ENCODE data around the gene LIMK1. TPM values are rescaled to one million over a fixed set of nuclear protein-coding genes. Genes with fewer than 3 reads are reported as not detected.
"Not testable (repeated sequence)": the region's sequence is repeated elsewhere in the genome, so short reads cannot be mapped to it uniquely, and the experiment has no call there.

LIMK1 gene
- polyA plus RNA-seq, 1 donor (not counting 4 experiments of a cell fraction or from before 2014, with no cell fraction given), result 13.3 TPM

DNA sequence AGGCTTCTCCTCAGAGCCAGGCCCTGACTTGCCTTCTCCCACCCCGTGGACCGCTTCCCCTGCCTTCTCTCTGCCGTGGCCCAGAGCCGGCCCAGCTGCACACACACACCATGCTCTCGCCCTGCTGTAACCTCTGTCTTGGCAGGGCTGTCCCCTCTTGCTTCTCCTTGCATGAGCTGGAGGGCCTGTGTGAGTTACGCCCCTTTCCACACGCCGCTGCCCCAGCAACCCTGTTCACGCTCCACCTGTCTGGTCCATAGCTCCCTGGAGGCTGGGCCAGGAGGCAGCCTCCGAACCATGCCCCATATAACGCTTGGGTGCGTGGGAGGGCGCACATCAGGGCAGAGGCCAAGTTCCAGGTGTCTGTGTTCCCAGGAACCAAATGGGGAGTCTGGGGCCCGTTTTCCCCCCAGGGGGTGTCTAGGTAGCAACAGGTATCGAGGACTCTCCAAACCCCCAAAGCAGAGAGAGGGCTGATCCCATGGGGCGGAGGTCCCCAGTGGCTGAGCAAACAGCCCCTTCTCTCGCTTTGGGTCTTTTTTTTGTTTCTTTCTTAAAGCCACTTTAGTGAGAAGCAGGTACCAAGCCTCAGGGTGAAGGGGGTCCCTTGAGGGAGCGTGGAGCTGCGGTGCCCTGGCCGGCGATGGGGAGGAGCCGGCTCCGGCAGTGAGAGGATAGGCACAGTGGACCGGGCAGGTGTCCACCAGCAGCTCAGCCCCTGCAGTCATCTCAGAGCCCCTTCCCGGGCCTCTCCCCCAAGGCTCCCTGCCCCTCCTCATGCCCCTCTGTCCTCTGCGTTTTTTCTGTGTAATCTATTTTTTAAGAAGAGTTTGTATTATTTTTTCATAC lies 38.0 kb downstream of the LIMK1 start:
- TF ChIP-seq, protein P1, sequence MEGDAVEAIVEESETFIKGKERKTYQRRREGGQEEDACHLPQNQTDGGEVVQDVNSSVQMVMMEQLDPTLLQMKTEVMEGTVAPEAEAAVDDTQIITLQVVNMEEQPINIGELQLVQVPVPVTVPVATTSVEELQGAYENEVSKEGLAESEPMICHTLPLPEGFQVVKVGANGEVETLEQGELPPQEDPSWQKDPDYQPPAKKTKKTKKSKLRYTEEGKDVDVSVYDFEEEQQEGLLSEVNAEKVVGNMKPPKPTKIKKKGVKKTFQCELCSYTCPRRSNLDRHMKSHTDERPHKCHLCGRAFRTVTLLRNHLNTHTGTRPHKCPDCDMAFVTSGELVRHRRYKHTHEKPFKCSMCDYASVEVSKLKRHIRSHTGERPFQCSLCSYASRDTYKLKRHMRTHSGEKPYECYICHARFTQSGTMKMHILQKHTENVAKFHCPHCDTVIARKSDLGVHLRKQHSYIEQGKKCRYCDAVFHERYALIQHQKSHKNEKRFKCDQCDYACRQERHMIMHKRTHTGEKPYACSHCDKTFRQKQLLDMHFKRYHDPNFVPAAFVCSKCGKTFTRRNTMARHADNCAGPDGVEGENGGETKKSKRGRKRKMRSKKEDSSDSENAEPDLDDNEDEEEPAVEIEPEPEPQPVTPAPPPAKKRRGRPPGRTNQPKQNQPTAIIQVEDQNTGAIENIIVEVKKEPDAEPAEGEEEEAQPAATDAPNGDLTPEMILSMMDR (optimal IDR thresholded peaks at IDR 0.05 in 1 of 3, IDR thresholded peaks at IDR 0.05 in 1 of 3, conservative IDR thresholded peaks at IDR 0.05 in 1 of 3; ENCODE audit: extremely low read depth in 1 of 3, insufficient read depth in 2 of 3, low read length in 3 of 3), result no peak
- dilution Hi-C loops (cut with MboI; ENCODE audit: extremely low pct_ligation_motif_present, low sequenced_read_pairs), result no loop called here
- DNase-seq (ENCODE audit: low read depth, low spot score) (no peak), FAIRE-seq (no peak)
- no peak overlapping the region for H3K4me3 ChIP-seq (ENCODE audit: control insufficient read depth in 2 of 3, extremely low read depth in 1 of 3, insufficient read depth in 2 of 3, low read depth in 1 of 3, low read length in 3 of 3)
- no peaks in the 10 kb centered on the region for H3K79me2 ChIP-seq (ENCODE audit: control insufficient read depth, insufficient read depth, low read length)
- H3K9ac ChIP-seq (ENCODE audit: control insufficient read depth, extremely low read depth, insufficient read depth, low read length), result no peak overlapping the region
- no peaks in the 10 kb centered on the region for H3K4me1 ChIP-seq (ENCODE audit: control insufficient read depth, extremely low read depth, insufficient read depth, low read length)
- peaks cover 5 to 7% of the 10 kb centered on the region in 2 experiments for H3K36me3 ChIP-seq (ENCODE audit: control insufficient read depth in 2 of 2, extremely low read depth in 1 of 2, insufficient read depth in 2 of 2, low read length in 2 of 2)
- no peaks in the 10 kb centered on the region for H3K27me3 ChIP-seq (ENCODE audit: control insufficient read depth, extremely low read depth, insufficient read depth, low read length)
- H3K9me3 ChIP-seq (ENCODE audit: control insufficient read depth, low read depth, low read length), result no peaks in the 10 kb centered on the region
- H3K27ac ChIP-seq (ENCODE audit: control insufficient read depth, insufficient read depth, low read length), result no peak overlapping the region
- H2AFZ ChIP-seq (ENCODE audit: control insufficient read depth, low read length), result no peak overlapping the region
- H3K9me1 ChIP-seq (ENCODE audit: control insufficient read depth, extremely low read depth, insufficient read depth, low read length), result no peaks in the 10 kb centered on the region
- no peak overlapping the region for H3K4me2 ChIP-seq (ENCODE audit: control insufficient read depth, extremely low read depth, insufficient read depth, low read depth, low read length)
- H4K20me1 ChIP-seq (ENCODE audit: control insufficient read depth, extremely low read depth, insufficient read depth, low read length), result no peaks in the 10 kb centered on the region

DNA sequence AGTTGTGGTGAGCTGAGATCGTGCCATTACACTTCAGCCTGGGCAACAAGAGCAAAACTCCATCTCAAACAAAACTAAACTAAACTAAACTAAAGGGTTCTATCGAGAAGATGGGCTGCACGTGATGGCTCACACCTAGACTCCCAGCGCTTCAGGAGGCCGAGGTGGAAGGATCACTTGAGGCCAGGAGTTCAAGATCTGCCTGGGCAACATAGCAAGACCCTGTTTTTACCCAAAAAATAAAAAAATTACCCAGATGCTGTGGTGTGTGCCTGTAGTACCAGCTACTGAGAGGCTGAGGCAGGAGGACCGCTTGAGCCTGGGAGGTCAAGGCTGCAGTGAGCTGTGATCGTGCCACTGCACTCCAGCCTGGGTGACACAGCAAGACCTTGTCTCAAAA lies 40.3 kb downstream of the LIMK1 start:
- H3K36me3 ChIP-seq (ENCODE audit: control insufficient read depth in 2 of 2, extremely low read depth in 1 of 2, insufficient read depth in 2 of 2, low read length in 2 of 2); DNase-seq (ENCODE audit: low read depth, low spot score); H2AFZ ChIP-seq (ENCODE audit: control insufficient read depth, low read length); FAIRE-seq; H3K4me2 ChIP-seq (ENCODE audit: control insufficient read depth, extremely low read depth, insufficient read depth, low read depth, low read length); H3K27me3 ChIP-seq (ENCODE audit: control insufficient read depth, extremely low read depth, insufficient read depth, low read length); H3K9me3 ChIP-seq (ENCODE audit: control insufficient read depth, low read depth, low read length); H3K9me1 ChIP-seq (ENCODE audit: control insufficient read depth, extremely low read depth, insufficient read depth, low read length); H3K4me1 ChIP-seq (ENCODE audit: control insufficient read depth, extremely low read depth, insufficient read depth, low read length); H4K20me1 ChIP-seq (ENCODE audit: control insufficient read depth, extremely low read depth, insufficient read depth, low read length); dilution Hi-C loops (cut with MboI; ENCODE audit: extremely low pct_ligation_motif_present, low sequenced_read_pairs); H3K27ac ChIP-seq (ENCODE audit: control insufficient read depth, insufficient read depth, low read length); H3K9ac ChIP-seq (ENCODE audit: control insufficient read depth, extremely low read depth, insufficient read depth, low read length); H3K4me3 ChIP-seq (ENCODE audit: control insufficient read depth in 2 of 3, extremely low read depth in 1 of 3, insufficient read depth in 2 of 3, low read depth in 1 of 3, low read length in 3 of 3); H3K79me2 ChIP-seq (ENCODE audit: control insufficient read depth, insufficient read depth, low read length): not testable (repeated sequence)
